Epidermal melanocyte (primary cell): ENCODE data around the gene SPHK1.
A peak's percentile ranks its signal among the peaks of the same experiment; 100 is the strongest.

Experiments
- DNase-seq: peaks from one replicate; pipeline ENCODE4 v3.0.0; 2011; ENCODE audit warnings: low spot score; ENCODE audit not compliant: insufficient read length

SPHK1 gene

DNA sequence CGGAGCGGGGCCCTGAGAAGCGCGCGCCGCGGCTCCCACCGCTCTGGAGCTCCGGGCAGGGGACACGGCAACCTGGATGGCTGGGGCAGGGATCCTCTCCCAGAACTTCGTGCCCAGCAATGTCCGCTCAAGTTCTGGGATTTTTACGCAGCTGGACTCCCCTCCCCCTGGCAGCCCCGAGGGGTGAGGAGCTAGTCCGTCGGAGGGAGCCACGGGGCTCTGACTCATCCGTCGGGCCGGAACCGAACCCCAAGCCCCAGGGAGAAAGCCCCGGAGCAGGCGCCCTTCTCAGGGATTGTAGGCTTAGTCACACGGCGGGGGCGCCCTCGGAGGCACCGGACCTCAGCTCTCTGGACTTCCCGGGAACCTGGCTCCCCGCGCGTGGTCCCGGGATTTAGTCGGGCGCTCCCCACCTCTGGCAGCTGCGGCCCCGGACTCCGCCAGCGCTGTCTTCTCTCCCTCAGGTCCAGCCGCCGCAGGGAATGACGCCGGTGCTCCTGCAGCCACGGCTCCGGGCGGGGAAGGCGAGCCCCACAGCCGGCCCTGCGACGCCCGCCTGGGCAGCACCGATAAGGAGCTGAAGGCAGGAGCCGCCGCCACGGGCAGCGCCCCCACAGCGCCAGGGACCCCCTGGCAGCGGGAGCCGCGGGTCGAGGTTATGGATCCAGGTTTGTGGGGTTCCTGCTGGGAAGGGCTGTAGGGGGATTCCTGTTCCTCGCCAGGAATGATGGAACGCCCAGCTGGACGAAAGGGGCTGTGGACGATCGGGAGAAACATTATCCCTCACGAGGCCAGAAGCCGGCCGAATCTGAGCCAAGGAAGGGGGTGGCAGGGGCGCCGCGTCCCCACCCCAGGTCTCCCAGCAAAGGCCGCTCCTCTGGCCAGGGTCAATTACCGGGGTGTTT lies 830 bp downstream of the SPHK1 start:
- no peak for DNase-seq

DNA sequence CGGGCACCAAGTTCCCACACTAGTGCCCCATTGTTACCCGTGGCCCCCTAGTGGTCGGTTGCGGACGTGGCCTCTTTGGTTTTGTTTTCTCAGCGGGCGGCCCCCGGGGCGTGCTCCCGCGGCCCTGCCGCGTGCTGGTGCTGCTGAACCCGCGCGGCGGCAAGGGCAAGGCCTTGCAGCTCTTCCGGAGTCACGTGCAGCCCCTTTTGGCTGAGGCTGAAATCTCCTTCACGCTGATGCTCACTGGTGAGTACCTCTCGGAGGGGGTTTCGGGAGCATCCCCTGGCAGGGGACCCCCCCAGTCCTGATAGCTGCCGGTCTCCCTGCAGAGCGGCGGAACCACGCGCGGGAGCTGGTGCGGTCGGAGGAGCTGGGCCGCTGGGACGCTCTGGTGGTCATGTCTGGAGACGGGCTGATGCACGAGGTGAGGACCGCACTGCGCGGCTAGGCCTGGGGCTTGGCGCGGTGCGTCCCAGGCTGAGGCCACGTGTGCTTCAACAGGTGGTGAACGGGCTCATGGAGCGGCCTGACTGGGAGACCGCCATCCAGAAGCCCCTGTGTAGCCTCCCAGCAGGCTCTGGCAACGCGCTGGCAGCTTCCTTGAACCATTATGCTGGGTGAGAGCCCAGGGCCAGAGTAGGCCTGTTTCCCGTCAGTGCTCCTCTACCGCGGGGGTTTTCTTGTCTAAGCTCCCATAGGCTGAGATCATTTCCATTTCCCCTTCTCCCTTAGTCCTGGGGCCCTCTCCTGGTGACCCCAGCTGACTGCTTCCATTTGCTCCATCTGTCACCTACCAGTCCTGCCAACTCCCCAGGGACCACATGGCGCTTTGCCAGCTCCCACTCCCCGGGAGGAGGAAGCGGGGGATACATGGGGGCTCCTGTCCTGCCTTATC lies 1.7 kb downstream of the SPHK1 start:
- DNase-seq, result peak; percentile 95

GRCh38 chr17:76386966-76387765 lies 2.8 kb downstream of the SPHK1 start:
- DNase-seq, result no peak

DNA sequence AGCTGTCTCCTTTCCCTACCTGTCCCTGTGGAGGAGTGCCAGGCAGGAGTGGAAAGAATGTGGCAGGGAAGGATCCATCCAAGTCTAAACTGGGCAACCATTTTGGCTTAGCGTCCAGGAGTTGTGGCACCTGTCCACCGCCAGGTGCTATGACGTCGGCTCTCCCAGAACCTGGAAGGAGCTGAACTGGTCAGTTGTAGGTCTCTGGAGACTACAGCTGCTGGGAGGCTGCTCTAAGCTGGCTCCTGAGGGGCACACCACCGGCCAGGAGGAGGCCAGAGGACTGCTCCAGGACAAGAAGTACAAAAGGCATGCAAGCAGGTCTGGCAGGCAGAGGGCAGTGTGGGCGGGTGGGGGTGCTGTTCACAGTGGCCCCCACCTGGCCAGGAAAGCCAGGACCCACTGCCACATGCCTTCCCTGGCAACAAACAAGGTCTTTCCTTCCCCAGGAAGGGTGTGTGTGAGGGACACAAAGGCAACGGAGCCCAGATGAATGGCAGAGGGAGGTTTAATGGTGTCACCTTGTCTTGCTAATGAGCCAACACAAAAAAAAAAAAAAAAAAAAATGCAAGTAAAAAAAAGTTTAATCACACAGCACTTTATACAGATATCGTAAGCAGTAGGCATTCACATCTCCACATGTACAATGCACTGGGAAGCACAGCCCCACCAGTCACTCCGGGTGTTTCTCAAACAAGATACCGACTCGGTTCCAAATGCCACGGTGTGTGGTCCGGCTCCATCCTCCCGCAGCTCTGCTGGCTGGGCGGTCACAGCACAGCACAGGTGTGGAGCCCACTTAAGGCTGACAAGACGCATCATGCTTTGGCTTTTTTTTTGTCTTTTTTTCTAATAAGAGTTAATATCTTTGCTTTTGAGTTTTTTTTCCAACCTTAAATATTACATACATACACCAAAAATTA lies 4.8 kb downstream of the SPHK1 start:
- DNase-seq, result no peak

DNA sequence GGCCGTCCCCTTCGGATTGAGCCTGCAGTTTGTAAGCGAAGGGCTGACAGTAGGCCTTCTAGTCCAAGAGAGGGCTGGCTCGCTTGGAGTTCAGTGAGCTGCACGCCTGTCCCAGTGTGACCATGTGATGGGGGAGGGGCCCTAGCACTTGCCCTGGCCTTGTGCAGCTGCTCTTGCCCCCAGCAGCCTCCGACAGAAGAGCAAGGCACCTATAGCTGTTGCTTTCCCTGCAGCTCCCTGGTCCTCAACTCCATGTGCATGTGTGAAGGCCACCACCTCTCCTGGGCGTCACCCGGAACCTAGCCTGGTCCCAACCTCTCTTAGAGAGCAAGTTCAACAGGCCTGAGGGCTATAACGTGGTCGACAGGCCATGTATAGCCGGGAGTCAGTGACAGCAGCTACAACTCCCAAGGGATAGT lies 5.6 kb downstream of the SPHK1 start:
- no peak for DNase-seq

DNA sequence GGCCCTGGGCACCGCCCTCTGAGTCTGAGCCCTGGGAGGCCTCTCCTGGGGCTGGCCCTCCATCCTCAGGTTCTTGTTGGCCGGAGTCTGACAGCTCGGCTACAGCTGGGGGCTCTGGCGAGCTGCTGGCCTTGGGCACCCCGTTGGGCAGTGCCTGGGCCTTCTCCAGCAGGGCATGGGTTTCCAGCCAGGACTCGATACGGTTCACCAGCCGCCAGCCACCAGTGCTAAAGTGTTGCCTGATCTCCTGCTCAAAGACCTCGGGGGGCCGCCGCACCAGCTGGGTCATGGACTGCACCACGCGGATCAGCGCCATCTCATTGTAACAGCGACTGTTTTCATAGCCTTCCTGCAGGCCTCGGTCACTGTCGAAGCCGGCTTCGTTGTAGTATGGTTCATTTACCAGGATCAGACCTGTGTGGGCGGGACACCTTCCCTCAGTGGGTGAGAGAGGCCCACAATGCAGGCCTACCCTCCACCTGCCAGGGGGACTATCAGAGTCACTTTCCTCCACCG lies 6.8 kb downstream of the SPHK1 start:
- DNase-seq, result no peak

DNA sequence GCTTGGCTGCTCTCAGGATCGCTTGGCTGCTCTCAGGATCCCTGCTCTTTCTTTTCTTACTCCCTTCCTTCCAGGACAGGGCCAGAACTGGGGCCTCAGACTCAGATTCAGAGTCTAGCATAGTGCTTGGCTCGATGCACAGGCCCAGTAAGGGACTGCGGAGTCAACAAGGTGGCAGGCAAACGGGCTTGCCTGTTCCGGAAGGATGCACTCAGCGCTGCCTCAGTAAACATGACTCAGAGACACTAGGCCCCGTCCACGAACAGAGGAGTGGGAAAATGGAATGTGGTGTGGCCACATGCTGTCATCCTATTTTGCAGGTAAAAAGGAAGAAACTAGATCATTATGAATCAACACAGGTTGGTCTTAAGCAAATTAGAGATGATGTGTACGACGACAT lies 9.8 kb downstream of the SPHK1 start:
- no peak for DNase-seq

GRCh38 chr17:76395980-76396379 lies 11.6 kb downstream of the SPHK1 start:
- no peak for DNase-seq

DNA sequence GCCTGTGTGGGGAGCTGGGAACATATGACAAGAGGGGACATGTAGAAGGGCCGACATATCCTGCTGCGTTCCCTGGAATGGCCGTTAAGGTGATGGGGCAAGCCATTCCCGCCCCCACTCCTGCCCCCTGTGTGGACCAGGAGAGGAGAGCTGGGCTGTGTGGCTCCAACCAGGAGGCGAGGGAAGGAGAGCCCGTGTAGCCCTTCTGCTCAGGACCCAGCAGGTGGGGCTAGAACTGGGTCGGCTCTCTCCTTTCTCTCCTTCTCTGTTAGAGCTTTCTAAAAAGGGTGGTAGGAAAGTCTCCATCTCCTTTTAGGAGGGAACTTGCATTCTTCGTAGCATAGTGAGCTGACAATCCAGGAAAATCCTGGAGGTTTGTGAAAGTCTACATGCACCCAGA lies 12.8 kb downstream of the SPHK1 start:
- no peak for DNase-seq

DNA sequence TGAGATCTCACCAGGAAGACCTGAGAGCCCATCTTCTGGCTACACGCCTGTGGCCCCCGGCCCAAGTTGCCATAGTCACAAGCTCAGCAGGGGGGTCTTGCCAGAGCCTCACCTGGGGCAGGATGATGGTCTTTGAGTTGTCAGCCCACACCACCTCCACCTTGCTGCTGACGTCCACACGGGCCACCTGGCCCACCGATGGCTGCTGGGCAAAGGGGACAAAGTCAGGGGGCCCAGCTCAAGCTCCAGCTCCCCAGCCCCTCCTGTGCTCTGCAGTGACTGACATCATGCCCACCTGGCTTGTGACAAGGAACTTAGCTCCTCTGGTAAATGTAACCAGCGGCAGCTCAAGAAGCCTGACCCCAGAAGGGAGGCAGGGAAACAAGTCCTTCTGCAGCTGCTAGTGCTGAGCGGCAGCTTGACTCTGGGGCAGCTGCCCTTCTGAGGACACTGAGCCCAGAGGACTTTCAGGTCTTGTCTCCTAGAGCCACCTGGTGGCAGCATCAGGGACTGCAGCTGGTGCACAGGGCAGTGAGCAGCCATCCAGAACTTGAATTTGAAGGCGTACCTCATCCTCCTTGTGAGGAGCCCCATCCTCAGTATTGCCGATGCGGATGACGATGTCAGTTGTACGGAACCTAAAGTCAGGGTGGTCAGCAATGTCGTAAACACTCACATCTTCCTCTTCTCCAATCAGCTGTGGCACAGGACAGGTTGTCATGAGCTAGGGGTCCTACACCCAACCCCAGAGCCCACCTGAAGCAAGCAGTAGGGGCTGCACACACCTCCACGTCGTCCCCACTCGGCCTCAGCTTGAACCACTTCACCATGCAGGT lies 13.5 kb downstream of the SPHK1 start:
- peak; percentile 93 for DNase-seq

- no peak for DNase-seq
These were observed 14.2 kb downstream of the SPHK1 start for GRCh38 chr17:76398523-76399174.

- no peak for DNase-seq
These were observed 15.1 kb downstream of the SPHK1 start for GRCh38 chr17:76399175-76400172.

- no peak for DNase-seq
These were observed 18.3 kb downstream of the SPHK1 start for GRCh38 chr17:76402711-76403110.

DNA sequence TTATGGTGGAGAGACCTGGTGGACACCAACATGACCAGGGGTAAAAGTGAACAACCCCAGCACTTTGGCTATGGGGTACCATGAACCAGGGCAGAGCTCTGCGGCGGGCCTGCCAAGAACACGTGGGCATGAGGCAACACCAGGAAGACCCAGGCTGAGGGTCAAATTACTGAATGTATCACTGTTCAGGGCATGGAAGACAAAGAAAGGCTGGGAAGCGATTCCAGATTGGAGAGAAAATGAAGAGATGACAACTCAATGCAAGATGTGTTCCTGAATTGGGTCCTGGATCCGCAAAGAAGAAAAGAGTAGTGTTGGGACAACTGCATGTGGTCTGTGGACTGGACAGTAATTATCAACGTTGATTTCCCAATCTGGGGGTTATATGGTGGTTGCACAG lies 19.8 kb downstream of the SPHK1 start:
- DNase-seq, result no peak

DNA sequence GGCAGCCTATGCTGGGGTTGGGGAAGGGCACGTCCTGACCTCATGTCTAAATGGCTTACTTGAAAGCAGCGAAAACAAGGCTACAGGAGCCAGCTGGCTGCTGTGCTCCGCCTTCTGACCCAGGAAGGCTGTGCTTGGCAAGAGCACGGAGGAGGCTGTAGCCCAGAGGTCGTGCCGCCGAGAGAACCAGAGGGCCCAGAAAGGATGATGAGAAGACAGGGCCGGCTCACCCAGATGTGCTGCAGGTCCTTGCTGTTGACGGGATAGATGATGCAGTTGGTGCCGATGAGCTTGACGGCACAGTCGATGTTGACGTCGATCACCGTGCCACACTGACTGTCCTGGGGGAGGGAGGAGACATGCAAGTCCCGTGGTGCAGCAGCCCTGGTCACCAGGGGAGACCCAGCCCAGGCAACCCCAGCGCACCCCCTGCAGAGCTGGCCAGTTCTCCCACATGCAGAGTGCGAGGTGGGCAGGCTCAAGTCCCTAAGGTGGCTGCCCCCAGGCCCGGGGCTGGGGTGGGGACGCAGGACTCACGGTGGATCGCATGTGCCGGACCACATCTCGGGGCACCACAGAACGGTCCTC lies 20.7 kb downstream of the SPHK1 start:
- no peak for DNase-seq

DNA sequence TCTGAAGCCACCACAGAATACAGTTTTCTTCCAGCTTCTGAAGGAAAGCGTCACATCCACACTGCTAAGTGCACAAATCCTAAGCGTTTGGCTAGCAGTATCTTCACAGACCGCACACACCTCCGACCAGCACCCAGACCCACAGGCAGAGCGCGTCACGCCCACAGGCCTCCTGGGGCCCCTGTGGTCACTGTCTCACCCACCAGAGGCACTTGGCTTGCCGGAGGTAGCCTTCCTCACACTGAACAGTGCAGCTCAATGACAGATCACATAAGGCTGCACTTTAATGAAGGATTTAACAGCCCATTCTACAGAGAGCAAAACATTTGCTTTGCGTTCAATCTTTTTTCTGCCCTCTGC lies 21.2 kb downstream of the SPHK1 start:
- no peak for DNase-seq

DNA sequence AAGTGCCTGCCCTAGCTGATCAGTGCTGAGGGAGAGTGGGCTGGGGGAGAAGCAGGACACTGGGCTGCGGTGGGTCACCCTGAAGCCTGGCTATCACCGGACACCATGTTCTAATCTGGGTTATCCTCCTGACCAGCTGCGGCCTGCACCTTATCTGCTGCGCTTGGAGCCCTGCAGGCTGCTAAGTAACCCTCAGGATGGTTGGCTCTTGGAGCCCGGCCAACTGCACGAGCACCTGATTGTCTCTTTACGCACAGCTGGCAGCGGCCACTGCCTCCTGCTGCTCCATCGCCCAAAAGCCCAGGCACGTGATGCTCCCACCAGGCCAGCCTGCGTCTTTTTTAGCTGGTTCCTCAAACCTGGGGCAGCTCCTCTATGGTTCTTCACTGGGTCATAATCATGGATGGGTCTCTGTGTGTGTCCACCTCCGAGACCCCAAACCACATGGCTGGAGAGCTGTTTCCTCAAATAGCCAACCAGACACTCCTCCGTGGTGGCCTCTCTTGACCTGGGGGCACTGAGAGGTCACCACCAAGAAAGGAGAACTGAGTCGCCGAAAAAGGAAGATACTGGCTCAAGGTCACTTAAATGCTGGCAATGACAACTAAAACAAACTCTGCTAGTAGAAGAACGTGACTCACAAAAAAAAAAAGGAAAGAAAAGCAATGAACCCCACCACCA lies 21.7 kb downstream of the SPHK1 start:
- DNase-seq, result no peak
